T-helper 1 cell treated with Interleukin-12 subunit alpha and Interleukin-12 subunit beta and Interleukin-4 antibody, amounts not matched to agents 30 ng/mL and 1 ng/mL, for 36 hours (primary cell): ENCODE measurements around the gene SLC51A. TPM values are rescaled to one million over a fixed set of nuclear protein-coding genes. Genes with fewer than 3 reads are reported as not detected.
"Not testable (repeated sequence)": the region's sequence is repeated elsewhere in the genome, so short reads cannot be mapped to it uniquely, and the experiment has no call there.

ENCODE experiments used
- intact Hi-C: fragments of 100-400 bp; cut with micrococcal nuclease; formaldehyde crosslinking; loops from one replicate; pipeline ENCODE4 v1.15.1; 2024
- total RNA-seq: library from RNA; stranded (reverse); gene quantifications from 2 replicates; pipeline ENCODE4 v1.2.3, GENCODE V29; 2022

Gene SLC51A
- total RNA-seq, 1 donor from 2014 or later: not detected

- intact Hi-C loops: no loop called here
Observed at GRCh38 chr3:196235452-196236122, 19.3 kb downstream of the SLC51A start.

DNA sequence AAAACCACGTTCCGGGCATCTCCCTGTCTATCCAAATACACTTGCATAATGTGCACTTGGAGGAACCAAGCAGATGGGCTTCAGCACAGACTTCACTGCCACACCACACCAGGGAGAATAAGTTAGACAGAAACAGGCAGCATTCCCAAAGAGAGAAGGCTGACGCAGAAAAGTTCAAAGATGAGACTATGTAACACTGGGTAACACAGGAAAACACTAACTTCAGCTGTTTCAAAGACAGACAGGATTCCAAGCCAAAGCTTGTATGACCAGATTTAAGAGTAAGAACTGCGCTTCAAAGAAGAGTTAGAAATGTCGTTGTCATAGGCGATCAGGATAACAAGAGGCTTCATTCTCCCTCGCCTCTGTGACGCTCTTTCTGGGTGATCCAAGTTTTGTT, 19.9 kb downstream of the SLC51A start:
- intact Hi-C loops: no loop called here

DNA sequence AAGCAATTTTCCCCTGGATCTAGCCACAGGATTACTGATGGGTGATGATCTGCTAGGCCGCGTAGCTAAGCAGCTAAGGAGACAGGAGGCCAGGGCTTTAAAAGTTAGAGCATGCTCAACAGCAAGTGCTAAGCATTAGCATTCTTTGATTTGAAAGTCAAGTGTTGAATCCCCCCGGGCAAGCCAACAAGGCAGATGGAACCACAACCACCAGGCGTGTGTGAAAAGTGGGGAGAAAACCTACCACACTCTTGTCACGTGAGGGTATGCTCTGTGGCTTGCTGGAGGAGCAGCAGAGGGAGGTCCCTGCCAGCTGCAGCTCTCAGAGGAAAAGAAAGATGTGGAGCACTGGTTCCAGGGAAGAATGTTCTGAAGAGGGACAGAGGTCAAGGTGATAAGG, 20.9 kb downstream of the SLC51A start:
- intact Hi-C loops: no loop called here

GRCh38 chr3:196238612-196239560, 22.6 kb downstream of the SLC51A start:
- intact Hi-C loops: no loop called here

- intact Hi-C loops: no loop called here
Observed at GRCh38 chr3:196240424-196240823, 24.1 kb downstream of the SLC51A start.

DNA sequence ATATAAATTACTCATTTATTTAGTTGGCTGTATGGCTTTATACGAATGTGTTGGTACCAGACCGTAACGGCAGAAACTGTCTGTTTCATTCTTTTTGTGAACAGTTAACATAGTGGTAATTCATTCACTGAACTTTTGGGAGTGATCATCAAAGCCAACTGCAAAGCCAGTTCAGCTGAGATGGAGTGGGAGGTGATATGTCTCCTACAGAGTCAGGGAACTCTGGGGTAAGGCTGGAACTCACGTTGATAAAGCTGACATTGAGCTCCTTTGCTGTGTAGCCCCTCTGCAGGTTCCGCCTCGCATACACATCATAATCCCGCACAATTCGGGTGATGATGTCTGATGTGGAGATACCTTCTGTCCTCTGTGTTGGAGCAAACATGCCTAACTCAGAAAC, 25.4 kb downstream of the SLC51A start:
- intact Hi-C loops: no loop called here

DNA sequence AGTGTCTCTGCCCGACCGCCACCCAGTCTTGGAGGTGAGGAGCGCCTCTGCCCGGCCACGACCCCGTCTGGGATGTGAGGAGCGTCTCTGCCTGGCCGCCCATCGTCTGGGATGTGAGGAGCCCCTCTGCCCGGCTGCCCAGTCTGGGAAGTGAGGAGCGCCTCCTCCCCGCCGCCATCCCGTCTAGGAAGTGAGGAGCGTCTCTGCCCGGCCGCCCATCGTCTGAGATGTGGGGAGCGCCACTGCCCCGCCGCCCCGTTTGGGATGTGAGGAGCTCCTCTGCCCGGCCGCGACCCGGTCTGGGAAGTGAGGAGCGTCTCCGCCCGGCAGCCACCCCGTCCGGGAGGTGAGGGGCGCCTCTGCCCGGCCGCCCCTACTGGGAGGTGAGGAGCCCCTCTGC, 27.8 kb downstream of the SLC51A start:
- intact Hi-C loops: not testable (repeated sequence)

DNA sequence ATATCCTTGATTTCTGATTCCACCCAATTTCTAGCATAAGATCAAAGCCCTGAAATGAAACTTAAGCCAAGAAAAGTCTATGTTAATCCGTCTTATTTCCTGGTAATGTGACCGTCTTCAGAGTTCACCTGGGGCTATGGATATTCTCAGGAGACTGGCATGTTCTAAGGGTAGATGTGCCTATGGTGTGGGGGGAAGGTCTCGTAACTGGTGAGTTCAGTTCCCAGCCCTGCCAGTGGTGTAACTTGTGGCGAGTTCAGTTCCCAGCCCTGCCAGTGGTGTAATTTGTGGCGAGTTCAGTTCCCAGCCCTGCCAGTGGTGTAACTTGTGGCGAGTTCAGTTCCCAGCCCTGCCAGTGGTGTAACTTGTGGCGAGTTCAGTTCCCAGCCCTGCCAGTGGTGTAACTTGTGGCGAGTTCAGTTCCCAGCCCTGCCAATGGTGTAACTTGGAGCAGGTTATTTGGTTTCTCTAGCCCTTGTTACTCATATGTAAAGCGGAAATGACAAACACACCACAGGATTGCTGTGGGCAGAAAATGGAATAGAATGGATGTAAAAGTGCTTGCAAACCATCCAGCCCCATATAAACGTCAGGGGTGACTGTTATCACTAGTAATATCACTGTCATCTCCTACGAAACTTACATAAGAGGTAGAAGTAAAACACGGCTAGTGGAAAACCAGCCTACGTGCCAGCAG, 30.4 kb downstream of the SLC51A start:
- intact Hi-C loops: no loop called here

GRCh38 chr3:196251918-196252317, 35.6 kb downstream of the SLC51A start:
- intact Hi-C loops: loop anchor here (2.0 kb wide), 1 partner anchor 433 kb away; no protein-coding TSS in a partner anchor

DNA sequence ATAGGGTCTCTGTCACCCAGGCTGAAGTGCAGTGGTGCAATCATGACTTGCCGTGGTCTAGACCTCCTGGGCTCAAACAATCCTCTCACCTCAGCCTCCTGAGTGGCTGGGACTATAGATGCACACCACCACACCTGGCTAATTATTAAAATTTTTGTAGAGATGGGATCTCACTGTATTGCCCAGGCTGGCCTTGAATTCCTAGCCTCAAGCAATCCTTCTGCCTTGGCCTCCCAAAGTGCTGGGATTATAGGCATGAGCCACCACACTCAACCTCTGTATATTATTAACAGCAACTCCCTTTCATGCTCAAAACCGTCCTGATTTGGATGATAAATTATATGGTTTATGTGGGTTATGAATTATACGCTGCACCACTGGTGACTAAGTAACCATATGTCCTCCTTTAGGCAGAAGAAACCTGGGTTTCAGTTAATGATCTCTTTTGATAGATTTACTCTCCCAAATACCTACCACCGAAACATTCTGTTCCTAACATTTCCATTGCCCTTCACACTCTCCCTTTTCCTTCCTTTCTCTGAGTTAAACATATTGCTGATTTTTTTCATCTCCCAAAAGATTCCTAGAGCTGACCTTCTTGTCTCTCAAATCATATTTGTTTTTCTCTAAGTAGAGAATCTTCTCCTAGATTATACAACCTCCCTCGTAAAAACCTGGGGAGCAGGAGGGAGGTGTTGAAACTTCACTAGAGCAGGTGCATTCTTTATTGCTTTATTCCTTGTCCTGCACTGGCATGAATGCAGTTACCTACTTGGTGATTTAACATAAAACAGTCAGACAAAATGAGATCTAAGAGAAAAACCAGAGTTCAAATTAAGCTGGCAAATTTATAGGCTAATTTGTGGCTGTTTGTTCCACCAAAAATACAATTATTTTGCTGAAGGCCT, 38.3 kb downstream of the SLC51A start:
- intact Hi-C loops: no loop called here

DNA sequence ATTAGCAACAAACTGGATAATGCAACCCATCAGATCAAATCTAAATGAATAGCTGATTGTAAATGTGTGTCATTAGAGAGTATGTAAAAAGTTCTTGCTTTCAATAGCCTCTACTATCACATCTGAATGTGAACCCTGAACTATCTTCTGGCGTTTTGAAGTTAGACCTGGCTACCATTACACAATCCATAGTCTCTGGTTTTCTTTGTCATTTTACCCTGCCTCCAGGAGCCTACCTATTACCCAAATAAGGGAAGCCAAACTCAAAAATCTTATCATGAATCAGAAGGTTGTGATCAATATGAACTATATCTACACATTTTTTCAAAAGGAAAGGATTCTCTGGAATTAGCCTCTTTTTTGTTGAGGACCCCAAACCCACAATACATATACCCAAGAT, 39.4 kb downstream of the SLC51A start:
- intact Hi-C loops: no loop called here

GRCh38 chr3:196260784-196261183, 44.5 kb downstream of the SLC51A start:
- intact Hi-C loops: no loop called here

- intact Hi-C loops: no loop called here
Observed at GRCh38 chr3:196263819-196264218, 47.5 kb downstream of the SLC51A start.

- intact Hi-C loops: no loop called here
Observed at GRCh38 chr3:196268284-196269163, 52.2 kb downstream of the SLC51A start.

GRCh38 chr3:196270499-196270898, 54.2 kb downstream of the SLC51A start:
- intact Hi-C loops: loop anchor here (10.0 kb wide), 1 partner anchor 1024 kb away; the partner anchor contains the start of gene DLG1

GRCh38 chr3:196272826-196273225, 56.5 kb downstream of the SLC51A start:
- intact Hi-C loops: loop anchor here (10.0 kb wide), 1 partner anchor 1022 kb away; the partner anchor contains the start of gene DLG1

GRCh38 chr3:196273655-196274054, 57.3 kb downstream of the SLC51A start:
- intact Hi-C loops: loop anchor here (1.0 to 10.0 kb wide), 9 partner anchors 14 to 1021 kb away; partner anchors contain the start of genes CEP19, DLG1, DYNLT2B and PCYT1A

- intact Hi-C loops: loop anchor here (1.0 to 10.0 kb wide), 9 partner anchors 13 to 1020 kb away; partner anchors contain the start of genes CEP19, DLG1, DYNLT2B and PCYT1A
Observed at GRCh38 chr3:196274585-196274984, 58.3 kb downstream of the SLC51A start.

- intact Hi-C loops: loop anchor here (1.0 to 10.0 kb wide), 5 partner anchors 56 to 1020 kb away; partner anchors contain the start of genes CEP19, DLG1, FBXO45 and PIGX
Observed at GRCh38 chr3:196275126-196275525, 58.8 kb downstream of the SLC51A start.
